Keratinocyte (primary cell): ENCODE data around the gene TSFM.

ENCODE experiments used
- CTCF ChIP-seq, 3 experiments: IDR thresholded peaks in 1 of 3; conservative IDR thresholded peaks in 1 of 3; optimal IDR thresholded peaks in 1 of 3; 2 replicates in 2 of 3; 3 replicates in 1 of 3; pipeline versions ENCODE3 to v1.5.1; 2011; ENCODE audit warnings: low read length in 3 of 3, mild to moderate bottlenecking in 3 of 3, moderate library complexity in 2 of 3, control low read depth in 1 of 3, inconsistent platforms in 1 of 3; ENCODE audit not compliant: insufficient read depth in 2 of 3; ENCODE audit errors: extremely low read depth in 1 of 3
- EZH2 ChIP-seq: IDR thresholded peaks from one replicate; pipeline ENCODE4 v1.6.1; 2012; ENCODE audit warnings: inconsistent platforms, mild to moderate bottlenecking, low read length, moderate library complexity

DNA sequence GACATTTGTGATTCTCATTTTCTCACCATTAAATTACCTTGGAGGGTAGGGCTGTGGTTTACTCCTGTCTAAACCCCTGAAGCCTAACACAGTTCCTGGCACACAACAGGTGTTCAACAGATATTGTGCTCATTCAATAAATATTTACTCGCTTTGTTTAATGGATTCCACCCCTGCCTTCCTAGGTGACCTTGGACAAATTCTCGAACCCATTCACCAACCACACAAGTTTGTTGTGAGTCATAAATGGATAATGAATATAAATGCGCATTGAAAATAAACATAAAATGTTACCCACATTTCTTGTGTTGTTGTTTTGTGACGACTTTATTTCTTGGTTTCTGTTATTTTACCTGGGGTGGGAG is 362 bp upstream of the TSFM start:
- TF ChIP-seq EZH2 (no peak), CTCF (optimal IDR thresholded peaks at IDR 0.05 in 1 of 3, IDR thresholded peaks at IDR 0.05 in 1 of 3, conservative IDR thresholded peaks at IDR 0.05 in 1 of 3; ENCODE audit: extremely low read depth in 1 of 3, insufficient read depth in 2 of 3, low read length in 3 of 3) (no peak)
